T-helper 2 cell treated with Interferon-gamma antibody and Interleukin-4, amounts not matched to agents 5 μg/mL and 100 μg/mL, for 36 hours (primary cell): ENCODE results near the gene MTMR12.
"Not testable (repeated sequence)": the region's sequence is repeated elsewhere in the genome, so short reads cannot be mapped to it uniquely, and the experiment has no call there.

Experiments
- DNase-seq: peaks from one replicate; pipeline ENCODE4 v3.0.0; 2021; ENCODE audit warnings: low spot score
- H3K27ac Mint-ChIP-seq: one replicate; pipeline ENCODE4 v1.8.0; 2021; ENCODE audit warnings: mild to moderate bottlenecking, mixed read lengths
- H3K27me3 Mint-ChIP-seq: one replicate; pipeline ENCODE4 v1.8.0; 2021; ENCODE audit warnings: low read depth, mixed read lengths
- H3K36me3 Mint-ChIP-seq: one replicate; pipeline ENCODE4 v1.8.0; 2021; ENCODE audit warnings: low read depth, mixed read lengths
- H3K4me1 Mint-ChIP-seq: one replicate; pipeline ENCODE4 v1.8.0; 2021; ENCODE audit warnings: low read depth, mixed read lengths
- H3K4me3 Mint-ChIP-seq: one replicate; pipeline ENCODE4 v1.8.0; 2022; ENCODE audit warnings: mild to moderate bottlenecking, moderate library complexity, mixed read lengths
- H3K9me3 Mint-ChIP-seq: one replicate; pipeline ENCODE4 v1.8.0; 2021; ENCODE audit warnings: mixed read lengths

Gene MTMR12

GRCh38 chr5:32233696-32234447 lies 78.9 kb downstream of the MTMR12 start:
- no peak overlapping the region for H3K4me3 Mint-ChIP-seq
- H3K27me3 Mint-ChIP-seq = no peaks in the 10 kb centered on the region
- H3K36me3 Mint-ChIP-seq = peaks cover 26% of the 10 kb centered on the region
- DNase-seq = no peak
- H3K4me1 Mint-ChIP-seq = peaks cover 10% of the 10 kb centered on the region
- no peaks in the 10 kb centered on the region for H3K9me3 Mint-ChIP-seq
- H3K27ac Mint-ChIP-seq = peak overlapping the region; percentile 41

DNA sequence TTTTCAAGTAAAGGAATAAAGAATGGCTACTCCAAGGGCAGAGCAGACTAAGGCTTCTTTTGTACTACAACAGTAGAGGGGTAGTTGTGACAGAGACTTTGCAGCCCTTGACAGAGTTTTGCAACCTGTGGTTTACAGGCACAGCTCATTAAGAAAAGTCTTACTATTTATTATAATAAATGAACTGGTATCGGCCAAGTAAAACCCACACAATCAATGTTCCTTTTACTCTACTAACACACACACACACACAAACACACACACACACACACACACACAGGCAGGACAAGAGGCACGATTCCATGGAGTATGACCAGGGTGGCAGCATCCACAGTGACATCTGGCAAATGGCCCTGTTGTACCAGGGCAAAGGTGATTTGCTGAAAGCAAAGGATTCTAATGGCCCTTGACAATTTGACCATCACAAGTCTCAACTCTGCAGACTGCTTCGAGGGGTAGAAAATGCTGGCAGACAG lies 79.5 kb downstream of the MTMR12 start:
- Mint-ChIP-seq H3K4me1 (peaks cover 10% of the 10 kb centered on the region), H3K27me3 (no peaks in the 10 kb centered on the region), H3K36me3 (peaks cover 27% of the 10 kb centered on the region), H3K27ac (no peak overlapping the region), H3K9me3 (no peaks in the 10 kb centered on the region), H3K4me3 (no peak overlapping the region)
- DNase-seq = no peak

DNA sequence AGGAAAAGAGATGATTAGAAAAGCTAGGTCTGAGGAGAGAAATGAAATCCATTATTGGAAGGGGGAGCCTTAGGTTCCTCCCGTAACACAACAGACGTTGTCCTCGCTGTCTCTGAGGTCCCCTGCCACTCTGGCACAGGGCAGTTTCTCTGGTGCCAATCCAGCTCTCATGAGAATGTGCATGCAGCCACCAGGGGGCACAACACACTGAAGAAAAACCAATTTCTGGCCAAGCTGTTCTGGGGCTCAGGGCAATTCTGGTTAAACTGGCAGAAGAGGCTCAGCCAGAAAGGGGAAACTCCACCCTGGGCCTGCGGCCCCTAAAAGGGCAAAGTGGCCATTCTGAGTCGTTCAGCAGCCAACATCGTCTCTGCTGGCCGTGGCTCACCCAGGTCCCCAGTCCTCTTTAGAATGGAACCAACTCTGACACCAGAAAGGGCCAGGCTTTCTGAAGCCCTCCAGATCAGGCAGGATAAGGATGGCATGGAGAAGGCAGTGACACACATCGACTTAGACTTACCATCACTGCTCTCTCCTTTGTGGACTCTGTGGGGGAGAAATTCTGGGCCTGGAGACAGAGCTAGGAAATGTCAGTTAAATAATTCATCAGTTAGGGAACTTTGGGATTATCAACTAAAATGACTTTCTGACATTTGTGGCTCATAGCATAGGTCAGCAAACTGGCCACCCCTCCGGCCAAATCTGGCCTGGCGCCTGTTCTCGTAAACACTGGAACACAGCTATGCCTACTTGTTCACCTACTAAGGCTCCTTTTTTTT lies 80.1 kb downstream of the MTMR12 start:
- Mint-ChIP-seq H3K9me3 (no peaks in the 10 kb centered on the region), H3K4me3 (no peak overlapping the region), H3K27ac (peak overlapping the region; percentile 67), H3K36me3 (peaks cover 27% of the 10 kb centered on the region), H3K27me3 (no peaks in the 10 kb centered on the region), H3K4me1 (peaks cover 10% of the 10 kb centered on the region)
- peak; percentile 70 for DNase-seq

DNA sequence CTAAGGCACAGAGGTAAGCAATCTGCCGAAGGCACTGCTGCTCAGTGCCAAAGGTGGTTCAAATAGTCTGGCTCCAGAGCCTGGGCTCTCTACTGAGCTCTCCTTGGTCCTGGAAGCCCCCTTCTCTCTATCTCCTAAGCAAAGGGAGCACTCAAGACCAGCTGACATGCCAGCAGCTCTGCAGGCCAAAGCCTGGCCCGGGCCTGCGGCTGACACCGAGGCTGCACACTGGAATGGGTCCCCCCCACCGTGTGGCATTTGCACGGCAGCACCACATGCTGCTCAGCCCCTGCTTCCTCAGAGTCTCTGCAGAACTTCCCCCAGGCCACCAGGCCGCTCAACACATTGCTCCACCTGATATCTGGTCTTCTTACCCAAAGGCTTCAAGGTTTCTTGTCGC lies 80.8 kb downstream of the MTMR12 start:
- H3K9me3 Mint-ChIP-seq = no peaks in the 10 kb centered on the region
- H3K27ac Mint-ChIP-seq = no peak overlapping the region
- H3K4me1 Mint-ChIP-seq = peaks cover 10% of the 10 kb centered on the region
- H3K27me3 Mint-ChIP-seq = no peaks in the 10 kb centered on the region
- no peak overlapping the region for H3K4me3 Mint-ChIP-seq
- DNase-seq = no peak
- peaks cover 24% of the 10 kb centered on the region for H3K36me3 Mint-ChIP-seq

GRCh38 chr5:32231241-32231640 lies 81.5 kb downstream of the MTMR12 start:
- Mint-ChIP-seq H3K4me3 (no peak overlapping the region), H3K27ac (no peak overlapping the region), H3K27me3 (no peaks in the 10 kb centered on the region), H3K4me1 (peaks cover 10% of the 10 kb centered on the region), H3K36me3 (peaks cover 26% of the 10 kb centered on the region), H3K9me3 (no peaks in the 10 kb centered on the region)
- DNase-seq = no peak

DNA sequence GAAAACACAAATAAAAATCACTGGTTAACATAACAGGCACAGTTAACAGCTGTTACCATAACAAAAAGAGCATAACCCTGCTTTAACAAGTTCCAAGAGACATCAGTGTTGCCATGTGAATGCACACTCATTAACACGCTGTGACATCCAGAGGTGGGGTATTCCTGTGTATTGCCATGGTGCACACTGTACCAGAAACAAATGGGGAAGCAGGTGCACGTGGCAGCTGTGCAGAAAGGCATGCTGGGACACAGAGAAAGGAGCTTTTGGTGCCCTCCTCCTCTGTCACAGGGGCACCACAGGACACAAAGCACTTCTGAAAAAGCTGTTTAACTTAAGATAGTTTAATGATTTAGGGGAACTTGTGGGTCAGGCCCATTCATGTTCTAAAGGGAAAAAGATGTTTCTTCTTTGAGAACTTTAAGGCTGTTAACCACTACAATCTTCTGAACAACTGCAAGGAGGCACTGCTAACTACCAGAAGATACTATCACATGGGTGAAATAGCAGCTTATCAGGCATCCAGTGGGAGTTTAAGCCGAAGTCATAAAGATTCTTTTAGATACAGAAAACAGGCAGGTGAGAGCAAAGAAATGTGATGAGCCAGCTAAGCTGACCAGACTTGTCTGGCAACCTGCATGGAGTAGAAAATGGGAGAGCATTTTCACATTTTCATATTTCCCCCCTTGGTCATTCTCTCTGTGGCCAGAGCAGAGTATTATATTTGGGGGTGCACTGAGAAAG lies 82.2 kb downstream of the MTMR12 start:
- H3K4me1 Mint-ChIP-seq = peaks cover 10% of the 10 kb centered on the region
- no peak overlapping the region for H3K27ac Mint-ChIP-seq
- H3K9me3 Mint-ChIP-seq = no peaks in the 10 kb centered on the region
- peaks cover 26% of the 10 kb centered on the region for H3K36me3 Mint-ChIP-seq
- no peak overlapping the region for H3K4me3 Mint-ChIP-seq
- H3K27me3 Mint-ChIP-seq = no peaks in the 10 kb centered on the region
- no peak for DNase-seq

GRCh38 chr5:32229586-32229985 lies 83.2 kb downstream of the MTMR12 start:
- no peaks in the 10 kb centered on the region for H3K9me3 Mint-ChIP-seq
- peaks cover 10% of the 10 kb centered on the region for H3K4me1 Mint-ChIP-seq
- peaks cover 26% of the 10 kb centered on the region for H3K36me3 Mint-ChIP-seq
- H3K27me3 Mint-ChIP-seq = no peaks in the 10 kb centered on the region
- H3K27ac Mint-ChIP-seq = no peak overlapping the region
- no peak for DNase-seq
- no peak overlapping the region for H3K4me3 Mint-ChIP-seq

- no peaks in the 10 kb centered on the region for H3K27me3 Mint-ChIP-seq
- H3K9me3 Mint-ChIP-seq = no peaks in the 10 kb centered on the region
- peaks cover 22% of the 10 kb centered on the region for H3K36me3 Mint-ChIP-seq
- no peak for DNase-seq
- no peak overlapping the region for H3K4me3 Mint-ChIP-seq
- no peak overlapping the region for H3K27ac Mint-ChIP-seq
- H3K4me1 Mint-ChIP-seq = peaks cover 10% of the 10 kb centered on the region
Measured at GRCh38 chr5:32228816-32229215, 83.9 kb downstream of the MTMR12 start.

DNA sequence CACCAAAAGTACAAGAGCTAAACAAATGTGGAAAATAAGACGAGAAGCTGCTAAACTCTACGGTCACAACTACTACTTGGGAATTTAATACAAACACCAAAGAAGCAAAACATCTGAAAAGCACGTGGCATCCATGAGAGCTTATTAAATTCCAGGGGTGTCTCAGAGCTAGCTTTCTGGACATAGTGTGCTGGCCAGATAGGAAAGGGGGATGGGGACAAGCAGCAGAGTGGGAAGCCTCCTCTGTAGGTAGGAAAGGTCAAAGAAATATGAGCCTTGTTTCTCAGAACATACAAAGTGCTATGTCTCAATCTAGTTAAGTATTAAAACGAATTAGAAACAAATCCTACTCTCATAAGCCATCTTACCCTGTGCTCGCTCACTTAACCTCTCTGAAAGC lies 87.3 kb downstream of the MTMR12 start:
- Mint-ChIP-seq H3K36me3 (peaks cover 11% of the 10 kb centered on the region), H3K27me3 (no peaks in the 10 kb centered on the region)
- DNase-seq = no peak

GRCh38 chr5:32223972-32224609 lies 88.6 kb downstream of the MTMR12 start:
- Mint-ChIP-seq H3K4me3 (no peak overlapping the region), H3K27me3 (no peaks in the 10 kb centered on the region), H3K36me3 (peaks cover 9% of the 10 kb centered on the region), H3K27ac (no peak overlapping the region), H3K4me1 (no peaks in the 10 kb centered on the region), H3K9me3 (no peaks in the 10 kb centered on the region)
- DNase-seq = no peak

More for the DNA sequence above, 87.3 kb downstream of the MTMR12 start:
- no peaks in the 10 kb centered on the region for H3K9me3 Mint-ChIP-seq
- no peaks in the 10 kb centered on the region for H3K4me1 Mint-ChIP-seq
- H3K4me3 Mint-ChIP-seq = no peak overlapping the region
- H3K27ac Mint-ChIP-seq = no peak overlapping the region

- H3K27me3 Mint-ChIP-seq = no peaks in the 10 kb centered on the region
- H3K27ac Mint-ChIP-seq = no peak overlapping the region
- H3K4me1 Mint-ChIP-seq = no peaks in the 10 kb centered on the region
- DNase-seq = no peak
- no peak overlapping the region for H3K4me3 Mint-ChIP-seq
- peaks cover 5% of the 10 kb centered on the region for H3K36me3 Mint-ChIP-seq
- H3K9me3 Mint-ChIP-seq = no peaks in the 10 kb centered on the region
Measured at GRCh38 chr5:32222723-32223470, 89.8 kb downstream of the MTMR12 start.

DNA sequence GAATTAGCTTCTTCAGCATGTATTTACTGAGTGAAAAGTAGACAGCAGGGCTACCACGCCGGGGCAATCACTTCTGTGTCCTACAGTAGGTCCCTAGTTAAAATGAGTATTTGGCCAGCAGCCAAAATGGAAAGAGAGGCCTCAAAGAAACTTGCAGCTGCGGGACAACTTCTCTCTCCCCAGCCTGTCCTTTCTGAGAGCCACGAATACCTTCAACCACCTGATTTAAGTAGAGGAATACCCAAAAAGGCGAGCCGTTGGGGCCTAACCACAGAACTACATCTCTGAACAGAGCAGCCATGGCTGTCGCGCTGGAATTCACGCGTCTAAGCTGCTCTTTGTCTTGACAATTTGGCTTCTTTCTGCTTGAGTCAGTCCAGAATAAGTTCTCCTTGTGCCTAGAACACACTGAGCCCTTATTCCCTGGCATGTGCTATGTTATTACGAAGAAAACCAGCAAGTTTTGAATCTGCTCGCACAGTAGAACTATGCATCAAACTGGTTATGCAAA lies 94.8 kb downstream of the MTMR12 start:
- H3K4me1 Mint-ChIP-seq = peaks cover 1% of the 10 kb centered on the region
- H3K36me3 Mint-ChIP-seq = no peaks in the 10 kb centered on the region
- H3K9me3 Mint-ChIP-seq = peaks cover 4% of the 10 kb centered on the region
- H3K27ac Mint-ChIP-seq = no peak overlapping the region
- H3K27me3 Mint-ChIP-seq = no peaks in the 10 kb centered on the region
- no peak for DNase-seq
- H3K4me3 Mint-ChIP-seq = no peak overlapping the region

DNA sequence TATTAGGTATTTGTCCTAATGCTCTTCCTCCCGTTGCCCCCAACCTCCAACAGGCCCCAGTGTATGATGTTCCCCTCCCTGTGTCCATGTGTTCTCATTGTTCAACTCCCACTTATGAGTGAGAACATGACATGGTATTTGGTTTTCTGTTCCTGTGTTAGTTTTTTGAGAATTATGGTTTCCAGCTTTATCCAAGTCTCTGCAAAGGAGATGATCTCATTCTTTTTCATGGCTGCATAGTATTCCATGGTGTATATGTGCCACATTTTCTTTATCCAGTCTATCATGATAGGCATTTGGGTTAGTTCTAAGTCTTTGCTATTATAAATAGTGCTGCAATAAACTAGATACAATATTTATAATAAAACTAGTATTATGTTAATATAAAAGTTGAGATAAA lies 98.4 kb downstream of the MTMR12 start:
- peaks cover 13% of the 10 kb centered on the region for H3K4me1 Mint-ChIP-seq
- H3K4me3 Mint-ChIP-seq, H3K27me3 Mint-ChIP-seq, H3K36me3 Mint-ChIP-seq, H3K27ac Mint-ChIP-seq, DNase-seq, H3K9me3 Mint-ChIP-seq: not testable (repeated sequence)
